Activated CD8-positive, alpha-beta T cell treated with anti-CD3 and anti-CD28 coated beads for 36 hours (primary cell): ENCODE data around the gene PROB1. TPM values are rescaled to one million over a fixed set of nuclear protein-coding genes. Genes with fewer than 3 reads are reported as not detected.

ENCODE experiments used
- ATAC-seq: fragments of 200-7000 bp; cut with Tn5 transposase; one replicate; pipeline ENCODE4 v1.10.0; 2021; ENCODE audit warnings: mild to moderate bottlenecking, moderate library complexity
- CTCF ChIA-PET: fragments of 350-600 bp; sonication (Branson Sonifier 250); formaldehyde crosslinking; loops from one replicate; lab custom pipeline; 2021; ENCODE audit warnings: antibody characterized with exemption; lab: Charles Lee
- POLR2A ChIA-PET: fragments of 350-600 bp; sonication (Branson Sonifier 250); formaldehyde crosslinking; loops from one replicate; lab custom pipeline; 2021; ENCODE audit warnings: antibody characterized with exemption; lab: Charles Lee
- DNase-seq: peaks from one replicate; pipeline ENCODE4 v3.0.0-alpha.2; 2020
- H3K27ac Mint-ChIP-seq: one replicate; pipeline ENCODE4 v1.8.0; 2021; ENCODE audit warnings: mild to moderate bottlenecking, mixed read lengths
- H3K27me3 Mint-ChIP-seq: one replicate; pipeline ENCODE4 v1.8.0; 2021; ENCODE audit warnings: mixed read lengths
- H3K36me3 Mint-ChIP-seq: one replicate; pipeline ENCODE4 v1.8.0; 2021; ENCODE audit warnings: low read depth, mixed read lengths
- H3K4me1 Mint-ChIP-seq: one replicate; pipeline ENCODE4 v1.8.0; 2021; ENCODE audit warnings: low read depth, mixed read lengths
- H3K4me3 Mint-ChIP-seq: one replicate; pipeline ENCODE4 v1.8.0; 2021; ENCODE audit warnings: mild to moderate bottlenecking, moderate library complexity, mixed read lengths
- H3K9me3 Mint-ChIP-seq: one replicate; pipeline ENCODE4 v1.8.0; 2021; ENCODE audit warnings: mixed read lengths
- CTCF ChIP-seq: fragments of 200-600 bp; IDR thresholded peaks from one replicate; pipeline ENCODE4 v1.8.0; 2022; ENCODE audit warnings: antibody characterized with exemption, mild to moderate bottlenecking
- intact Hi-C: fragments of 100-400 bp; cut with micrococcal nuclease; formaldehyde crosslinking; loops from one replicate; pipeline ENCODE4 v1.10.0; 2022
- total RNA-seq, 2 experiments: library from RNA; stranded (reverse); gene quantifications; one replicate each; pipeline ENCODE4 v1.2.3, GENCODE V29; 2021

The PROB1 gene
- total RNA-seq, 2 experiments from 2014 or later = 3.9 to 4.1 TPM

GRCh38 chr5:139402561-139403158, 7.8 kb upstream of the PROB1 start:
- peaks cover 36% of the 10 kb centered on the region for H3K4me1 Mint-ChIP-seq
- ChIA-PET POLR2A (interaction anchor here (0.8 to 6.5 kb wide), 7 partner anchors 10 to 346 kb away, joined by 3 to 49 read pairs (median 3); partner anchors contain the start of genes MZB1 and PAIP2), CTCF (interaction anchor here (0.6 to 4.4 kb wide), 18 partner anchors 10 to 288 kb away, joined by 3 to 34 read pairs (median 4); partner anchors contain the start of genes MZB1, PAIP2 and STING1)
- no peaks in the 10 kb centered on the region for H3K27me3 Mint-ChIP-seq
- no peaks in the 10 kb centered on the region for H3K9me3 Mint-ChIP-seq
- intact Hi-C loops = no loop called here
- DNase-seq (peak; percentile 40), ATAC-seq (no peak)
- H3K27ac Mint-ChIP-seq = peak overlapping the region; percentile 99
- peak; percentile 32 for TF ChIP-seq CTCF
- peak overlapping the region; percentile 85 for H3K4me3 Mint-ChIP-seq
- no peaks in the 10 kb centered on the region for H3K36me3 Mint-ChIP-seq

- Mint-ChIP-seq H3K9me3 (no peaks in the 10 kb centered on the region), H3K36me3 (peaks cover 6% of the 10 kb centered on the region), H3K27ac (no peak overlapping the region), H3K4me1 (peaks cover 34% of the 10 kb centered on the region), H3K4me3 (no peak overlapping the region), H3K27me3 (no peaks in the 10 kb centered on the region)
- POLR2A ChIA-PET = interaction anchor here (0.8 to 6.5 kb wide), 4 partner anchors 11 to 114 kb away, joined by 3 to 49 read pairs (median 12); partner anchors contain the start of genes MZB1 and PAIP2
- CTCF ChIA-PET = interaction anchor here (0.8 to 4.4 kb wide), 8 partner anchors 9 to 114 kb away, joined by 3 to 34 read pairs (median 6); partner anchors contain the start of gene MZB1
- no peak for TF ChIP-seq CTCF
- intact Hi-C loops = no loop called here
- DNase-seq (no peak), ATAC-seq (no peak)
Measured at GRCh38 chr5:139401546-139401945, 6.6 kb upstream of the PROB1 start.

- ATAC-seq = peak; percentile 8
- Mint-ChIP-seq H3K36me3 (peaks cover 13% of the 10 kb centered on the region), H3K9me3 (no peaks in the 10 kb centered on the region), H3K27me3 (no peaks in the 10 kb centered on the region), H3K27ac (peak overlapping the region; percentile 55), H3K4me3 (peak overlapping the region; percentile 22), H3K4me1 (peaks cover 33% of the 10 kb centered on the region)
- intact Hi-C loops = no loop called here
- CTCF ChIA-PET = no interaction called here
- TF ChIP-seq CTCF = no peak
- POLR2A ChIA-PET = interaction anchor here (1.4 kb wide), 1 partner anchor 57 kb away, joined by 3 read pairs; the partner anchor contains the start of gene PAIP2
- peak; percentile 57 for DNase-seq
Measured at GRCh38 chr5:139399501-139400121, 4.7 kb upstream of the PROB1 start.

- H3K4me3 Mint-ChIP-seq = no peak overlapping the region
- POLR2A ChIA-PET = no interaction called here
- no peaks in the 10 kb centered on the region for H3K9me3 Mint-ChIP-seq
- CTCF ChIA-PET = no interaction called here
- H3K27ac Mint-ChIP-seq = no peak overlapping the region
- intact Hi-C loops = no loop called here
- no peak for TF ChIP-seq CTCF
- H3K36me3 Mint-ChIP-seq = peaks cover 22% of the 10 kb centered on the region
- DNase-seq (no peak), ATAC-seq (no peak)
- peaks cover 23% of the 10 kb centered on the region for H3K4me1 Mint-ChIP-seq
- H3K27me3 Mint-ChIP-seq = no peaks in the 10 kb centered on the region
Measured at GRCh38 chr5:139397921-139398320, 3.0 kb upstream of the PROB1 start.

- H3K27ac Mint-ChIP-seq = no peak overlapping the region
- no peaks in the 10 kb centered on the region for H3K9me3 Mint-ChIP-seq
- ATAC-seq (no peak), DNase-seq (no peak)
- H3K4me3 Mint-ChIP-seq = no peak overlapping the region
- TF ChIP-seq CTCF = no peak
- peaks cover 18% of the 10 kb centered on the region for H3K4me1 Mint-ChIP-seq
- intact Hi-C loops = no loop called here
- ChIA-PET POLR2A (interaction anchor here (1.0 to 1.1 kb wide), 4 partner anchors 10 to 85 kb away, joined by 3 read pairs; no protein-coding TSS in a partner anchor), CTCF (no interaction called here)
- peaks cover 24% of the 10 kb centered on the region for H3K36me3 Mint-ChIP-seq
- no peaks in the 10 kb centered on the region for H3K27me3 Mint-ChIP-seq
Measured at GRCh38 chr5:139396691-139397090, 1.8 kb upstream of the PROB1 start.
